H1 (cell line): ENCODE measurements around the gene CERT1. TPM values are rescaled to one million over a fixed set of nuclear protein-coding genes. Genes with fewer than 3 reads are reported as not detected.
"Not testable (repeated sequence)": the region's sequence is repeated elsewhere in the genome, so short reads cannot be mapped to it uniquely, and the experiment has no call there.

Experiments
- CTCF ChIA-PET: fragments of 300-600 bp; sonication (Branson Sonifier 250); formaldehyde crosslinking; loops from one replicate; lab custom pipeline; 2021; ENCODE audit not compliant: partially characterized antibody; lab: Charles Lee
- POLR2A ChIA-PET: fragments of 300-600 bp; sonication (Branson Sonifier 250); formaldehyde crosslinking; loops from one replicate; lab custom pipeline; 2021; ENCODE audit warnings: inconsistent platforms; ENCODE audit not compliant: partially characterized antibody; lab: Charles Lee
- DNase-seq, 2 experiments: peaks; one replicate each; pipeline versions ENCODE4 v3.0.0 to v3.0.0-alpha.2; 2010 to 2022; ENCODE audit warnings: low spot score in 2 of 2, low read depth in 1 of 2, mixed read lengths in 1 of 2
- FAIRE-seq: peaks from 2 replicates; lab custom pipeline; 2011; peaks lifted over from hg19 to GRCh38; lab: Jason Lieb, UNC
- H2AFZ ChIP-seq: 2 replicates; pipeline ENCODE4 v1.8.1; 2012; ENCODE audit warnings: low read length, inconsistent platforms
- H2AK5ac ChIP-seq: 2 replicates; pipeline ENCODE4 v1.6.1; 2013; ENCODE audit warnings: low read depth, low read length
- H2BK120ac ChIP-seq: replicated peaks from 2 replicates; pipeline ENCODE3; 2013; ENCODE audit warnings: low read depth, low read length, inconsistent platforms
- H2BK12ac ChIP-seq: 2 replicates; pipeline ENCODE4 v1.6.1; 2013; ENCODE audit warnings: low read depth, low read length
- H2BK15ac ChIP-seq: 2 replicates; pipeline ENCODE4 v1.6.1; 2013; ENCODE audit warnings: low read length
- H2BK20ac ChIP-seq: 2 replicates; pipeline ENCODE4 v1.6.1; 2013; ENCODE audit warnings: low read length
- H2BK5ac ChIP-seq: 2 replicates; pipeline ENCODE4 v1.6.1; 2013; ENCODE audit warnings: low read depth, low read length
- H3K14ac ChIP-seq: 2 replicates; pipeline ENCODE4 v1.6.1; 2013; ENCODE audit warnings: inconsistent platforms; ENCODE audit not compliant: insufficient read length
- H3K18ac ChIP-seq: 2 replicates; pipeline ENCODE4 v1.6.1; 2013; ENCODE audit warnings: low read length; ENCODE audit errors: extremely low read depth
- H3K23ac ChIP-seq: 2 replicates; pipeline ENCODE4 v1.6.1; 2013; ENCODE audit warnings: inconsistent platforms; ENCODE audit not compliant: insufficient read length
- H3K23me2 ChIP-seq: 2 replicates; pipeline ENCODE4 v1.6.1; 2013; ENCODE audit warnings: low read depth, low read length
- H3K27ac ChIP-seq: 2 replicates; pipeline ENCODE4 v1.6.1; 2011; ENCODE audit warnings: low read depth, low read length, inconsistent platforms
- H3K27me3 ChIP-seq, 4 experiments: replicated peaks in 1 of 4; 1 replicate in 1 of 4; 2 replicates in 3 of 4; pipeline versions ENCODE4 v1.6.1 to v1.8.1; 2011 to 2013; ENCODE audit warnings: low read length in 3 of 4, mild to moderate bottlenecking in 3 of 4, inconsistent platforms in 2 of 4, mixed read lengths in 2 of 4, moderate library complexity in 1 of 4; ENCODE audit not compliant: control insufficient read depth in 3 of 4, insufficient read depth in 3 of 4; ENCODE audit errors: extremely low read depth in 1 of 4
- H3K36me3 ChIP-seq, 4 experiments: 2 replicates each; pipeline versions ENCODE4 v1.6.1 to v1.8.1; 2011 to 2013; ENCODE audit warnings: mild to moderate bottlenecking in 4 of 4, low read length in 3 of 4, moderate library complexity in 2 of 4, control low read depth in 1 of 4, inconsistent platforms in 1 of 4; ENCODE audit not compliant: insufficient read depth in 4 of 4, control insufficient read depth in 2 of 4
- H3K4ac ChIP-seq: replicated peaks from 2 replicates; pipeline ENCODE3; 2013; ENCODE audit warnings: low read length, low read depth, mixed read lengths, inconsistent platforms; ENCODE audit not compliant: insufficient read length
- H3K4me1 ChIP-seq, 4 experiments: replicated peaks in 1 of 4; 1 replicate in 1 of 4; 2 replicates in 3 of 4; pipeline versions ENCODE4 v1.6.1 to v1.8.1; 2011 to 2013; ENCODE audit warnings: low read length in 3 of 4, inconsistent platforms in 2 of 4, mixed read lengths in 1 of 4; ENCODE audit not compliant: insufficient read depth in 4 of 4, control insufficient read depth in 3 of 4
- H3K4me2 ChIP-seq, 2 experiments: 2 replicates each; pipeline versions ENCODE4 v1.6.1 to v1.8.1; 2011 to 2013; ENCODE audit warnings: low read depth in 2 of 2, low read length in 2 of 2, control low read depth in 1 of 2, inconsistent platforms in 1 of 2, mild to moderate bottlenecking in 1 of 2; ENCODE audit not compliant: insufficient read depth in 1 of 2
- H3K4me3 ChIP-seq, 4 experiments: fragments of 200-600, 300-600 bp in 1 of 4; sonication (generic), shearing (Covaris generic), sonication (Bioruptor Twin) in 1 of 4; 2 replicates each; pipeline versions ENCODE4 v1.5.1 to v1.8.1; 2011 to 2016; ENCODE audit warnings: low read length in 4 of 4, low read depth in 3 of 4, control low read depth in 2 of 4, inconsistent platforms in 2 of 4, mild to moderate bottlenecking in 2 of 4, mixed read lengths in 1 of 4, moderate library complexity in 1 of 4; ENCODE audit not compliant: insufficient read depth in 2 of 4; ENCODE audit errors: extremely low read depth in 1 of 4
- H3K56ac ChIP-seq: replicated peaks from 2 replicates; pipeline ENCODE3; 2013; ENCODE audit warnings: low read depth, mild to moderate bottlenecking, mixed read lengths, low read length, inconsistent platforms; ENCODE audit not compliant: insufficient read length
- H3K79me1 ChIP-seq: 2 replicates; pipeline ENCODE4 v1.6.1; 2013; ENCODE audit warnings: low read depth, low read length, control low read depth
- H3K79me2 ChIP-seq, 2 experiments: 2 replicates each; pipeline versions ENCODE4 v1.6.1 to v1.8.1; 2012 to 2013; ENCODE audit warnings: low read length in 2 of 2, mild to moderate bottlenecking in 2 of 2, inconsistent platforms in 1 of 2; ENCODE audit not compliant: insufficient read depth in 2 of 2, control insufficient read depth in 1 of 2
- H3K9ac ChIP-seq, 4 experiments: replicated peaks in 1 of 4; 1 replicate in 1 of 4; 2 replicates in 3 of 4; pipeline versions ENCODE4 v1.6.1 to v1.8.1; 2011 to 2013; ENCODE audit warnings: low read depth in 3 of 4, low read length in 3 of 4, control low read depth in 2 of 4, mild to moderate bottlenecking in 2 of 4, moderate library complexity in 2 of 4, inconsistent platforms in 1 of 4; ENCODE audit errors: extremely low read depth in 1 of 4
- H3K9me3 ChIP-seq, 2 experiments: 2 replicates each; pipeline versions ENCODE4 v1.6.1 to v1.8.1; 2012 to 2013; ENCODE audit warnings: mild to moderate bottlenecking in 2 of 2, moderate library complexity in 2 of 2, control low read depth in 1 of 2, inconsistent platforms in 1 of 2, low read depth in 1 of 2, low read length in 1 of 2, mixed read lengths in 1 of 2; ENCODE audit not compliant: insufficient read depth in 2 of 2
- H4K20me1 ChIP-seq, 2 experiments: replicated peaks in 1 of 2; 2 replicates each; pipeline versions ENCODE3 to v1.8.1; 2011 to 2013; ENCODE audit warnings: inconsistent platforms in 2 of 2, low read length in 2 of 2, mild to moderate bottlenecking in 1 of 2; ENCODE audit not compliant: insufficient read depth in 2 of 2, control insufficient read depth in 1 of 2
- H4K5ac ChIP-seq: 2 replicates; pipeline ENCODE4 v1.6.1; 2013; ENCODE audit warnings: low read length, low read depth, mixed read lengths, inconsistent platforms; ENCODE audit not compliant: insufficient read length
- H4K8ac ChIP-seq: 2 replicates; pipeline ENCODE4 v1.8.0; 2013; ENCODE audit warnings: mild to moderate bottlenecking, moderate library complexity, low read length, inconsistent platforms; ENCODE audit not compliant: insufficient read depth; ENCODE audit errors: extremely low read depth
- H4K91ac ChIP-seq: replicated peaks from 2 replicates; pipeline ENCODE3; 2013; ENCODE audit warnings: low read length, mixed read lengths, inconsistent platforms; ENCODE audit not compliant: insufficient read length
- WGBS, 2 experiments: shearing (Covaris generic) in 1 of 2; methylation state at CpG; one replicate each; pipeline versions ENCODE4 v1.1.6 to v1.1.7; 2013 to 2015; ENCODE audit warnings: low lambda C conversion rate in 2 of 2, mixed read lengths in 2 of 2, inconsistent platforms in 1 of 2, low coverage in 1 of 2, missing lambda C conversion rate in 1 of 2; ENCODE audit not compliant: insufficient replicate concordance in 2 of 2, insufficient coverage in 1 of 2, insufficient read length in 1 of 2; ENCODE audit errors: extremely low coverage in 1 of 2, missing lambda C conversion rate in 1 of 2; 5-methylcytosine and 5-hydroxymethylcytosine counted together
- polyA plus RNA-seq, 7 experiments: library from polyadenylated mRNA; depleted of rRNA in 3 of 7; stranded (reverse) in 5 of 7; unstranded in 2 of 7; fragments of >200 nt in 5 of 7; fragments of 200-250 nt in 2 of 7; gene quantifications; 1 replicate in 5 of 7; 2 replicates in 1 of 7; 4 replicates in 1 of 7; pipeline versions ENCODE4 v1.2.1 to v1.2.3, GENCODE V29; 2011 to 2013; ENCODE audit warnings: missing spikeins in 2 of 7, mixed read lengths in 2 of 7
- total RNA-seq: library from RNA; stranded (reverse); fragmentation: NEBNext Ultra II Directional; extraction: Animal tissue kit (Norgen Biotek cat#: 25700); gene quantifications from 2 replicates; pipeline ENCODE4 v1.2.1, GENCODE V29; 2021

CERT1 gene
- total and polyA plus RNA-seq, 2 of the 8 experiments (the other 6 are each of a cell fraction or from before 2014, with no cell fraction given): 7.8 to 55.3 TPM

DNA sequence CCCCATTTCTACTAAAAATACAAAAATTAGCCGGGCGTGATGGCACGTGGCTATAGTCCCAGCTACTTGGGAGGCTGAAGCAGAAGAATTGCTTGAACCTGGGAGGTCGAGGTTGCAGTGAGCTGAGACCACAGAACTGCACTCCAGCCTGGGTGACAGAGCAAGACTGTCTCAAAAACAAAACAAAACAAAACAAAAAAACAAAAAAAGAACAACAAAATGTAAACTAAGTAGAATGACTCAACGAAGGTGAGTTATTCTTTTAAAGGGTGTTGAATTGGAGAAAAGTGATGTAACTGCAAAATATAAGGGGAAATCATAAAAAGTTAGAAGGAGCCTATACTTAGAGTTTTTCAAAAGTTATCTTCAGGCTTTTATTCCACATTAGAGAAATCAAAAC is 6.3 kb downstream of the CERT1 start:
- H3K4me3 ChIP-seq, H4K20me1 ChIP-seq: not testable (repeated sequence)

GRCh38 chr5:75498875-75499274 is 12.6 kb downstream of the CERT1 start:
- H3K4me3 ChIP-seq, POLR2A ChIA-PET, H3K14ac ChIP-seq, H3K79me1 ChIP-seq, H3K9me3 ChIP-seq, H3K4me2 ChIP-seq, H2BK15ac ChIP-seq, H3K27me3 ChIP-seq, CTCF ChIA-PET, FAIRE-seq, H3K56ac ChIP-seq, H3K18ac ChIP-seq, H4K8ac ChIP-seq, DNase-seq, H3K9ac ChIP-seq, H3K4ac ChIP-seq, H2BK120ac ChIP-seq, H3K4me1 ChIP-seq, H4K91ac ChIP-seq, H4K20me1 ChIP-seq, H3K23ac ChIP-seq, H3K79me2 ChIP-seq, H2BK20ac ChIP-seq, H2AK5ac ChIP-seq, H3K36me3 ChIP-seq, H2BK5ac ChIP-seq, H3K27ac ChIP-seq, H2AFZ ChIP-seq, H4K5ac ChIP-seq, H3K23me2 ChIP-seq, H2BK12ac ChIP-seq: not testable (repeated sequence)
- WGBS, 2 experiments: 92% methylated on average over 1 of the region's 1 CpG; no CpG with 5 or more reads in 1 of the 2 experiments

More for the DNA sequence above, 6.3 kb downstream of the CERT1 start:
- POLR2A ChIA-PET, H3K4me2 ChIP-seq, H3K27me3 ChIP-seq, H3K4me1 ChIP-seq, H3K9ac ChIP-seq, H2BK12ac ChIP-seq, H3K4ac ChIP-seq, H3K18ac ChIP-seq, FAIRE-seq, CTCF ChIA-PET, H3K14ac ChIP-seq, H3K9me3 ChIP-seq, H3K27ac ChIP-seq, DNase-seq, H4K8ac ChIP-seq, H3K36me3 ChIP-seq, H3K23ac ChIP-seq, H2BK120ac ChIP-seq, H2AFZ ChIP-seq, H3K23me2 ChIP-seq, H3K56ac ChIP-seq, H3K79me1 ChIP-seq, H4K5ac ChIP-seq, H2BK15ac ChIP-seq, H2BK5ac ChIP-seq, H2AK5ac ChIP-seq, H4K91ac ChIP-seq, H2BK20ac ChIP-seq: not testable (repeated sequence)
- peaks cover 0 to 57% of the 10 kb centered on the region in 2 experiments; a peak in 3 of 4 replicates for H3K79me2 ChIP-seq
- 86% methylated on average over 5 of the region's 5 CpGs; no CpG with 5 or more reads in 1 of the 2 experiments for WGBS, 2 experiments
